NCI-H1105 (cell line): ENCODE results near the gene TBC1D13.
"Not testable (repeated sequence)": the region's sequence is repeated elsewhere in the genome, so short reads cannot be mapped to it uniquely, and the experiment has no call there.

Experiments used
- DNase-seq: peaks from one replicate; lab custom pipeline; 2025; lab: John Stamatoyannopoulos, UW

The TBC1D13 gene

GRCh38 chr9:128821584-128822406, 34.7 kb downstream of the TBC1D13 start:
- DNase-seq, result no peak

GRCh38 chr9:128822407-128823042, 35.5 kb downstream of the TBC1D13 start:
- no peak for DNase-seq

GRCh38 chr9:128823362-128823902, 36.4 kb downstream of the TBC1D13 start:
- no peak for DNase-seq

GRCh38 chr9:128823903-128824406, 36.9 kb downstream of the TBC1D13 start:
- DNase-seq, result no peak

GRCh38 chr9:128824911-128825310, 37.9 kb downstream of the TBC1D13 start:
- no peak for DNase-seq

GRCh38 chr9:128825923-128826700, 39.1 kb downstream of the TBC1D13 start:
- DNase-seq, result no peak

- DNase-seq, result no peak
These were observed 41.2 kb downstream of the TBC1D13 start for GRCh38 chr9:128828267-128828666.

- no peak for DNase-seq
These were observed 41.8 kb downstream of the TBC1D13 start for GRCh38 chr9:128828719-128829452.

GRCh38 chr9:128829477-128830251, 42.6 kb downstream of the TBC1D13 start, which contains the start of gene SPOUT1:
TSS of gene SPOUT1 (minus strand) at chr9:128829794. CDS start at chr9:128829780, 14 bp downstream.
- DNase-seq, result peak; percentile 83

- no peak for DNase-seq
These were observed 46.6 kb downstream of the TBC1D13 start for GRCh38 chr9:128833696-128834095.

- DNase-seq, result no peak
These were observed 48.5 kb downstream of the TBC1D13 start for GRCh38 chr9:128835246-128836210.

GRCh38 chr9:128836509-128837145, 49.6 kb downstream of the TBC1D13 start:
- no peak for DNase-seq

- no peak for DNase-seq
These were observed 51.3 kb downstream of the TBC1D13 start for GRCh38 chr9:128838338-128838737.

- DNase-seq, result no peak
These were observed 53.5 kb downstream of the TBC1D13 start for GRCh38 chr9:128840524-128840923.

- no peak for DNase-seq
These were observed 54.8 kb downstream of the TBC1D13 start for GRCh38 chr9:128841694-128842492.

- DNase-seq, result not testable (repeated sequence)
These were observed 56.1 kb downstream of the TBC1D13 start for GRCh38 chr9:128843171-128843570.

- DNase-seq, result peak; percentile 86
These were observed 58.3 kb downstream of the TBC1D13 start for GRCh38 chr9:128845186-128845931.
